K562 (cell line): Measurements from ENCODE around the gene CUL9. TPM values are rescaled to one million over a fixed set of nuclear protein-coding genes. Genes with fewer than 3 reads are reported as not detected.

Source experiments
- CHD4 ChIP-seq: fragments of 200-600 bp; sonication (generic); IDR thresholded peaks from 3 replicates; pipeline ENCODE4 v1.6.1; 2012; ENCODE audit warnings: low read depth, mild to moderate bottlenecking, mixed read lengths, low read length, inconsistent platforms; ENCODE audit not compliant: insufficient read depth, insufficient replicate concordance, poor library complexity, severe bottlenecking
- DACH1 ChIP-seq: fragments of 450-650 bp; IDR thresholded peaks from 2 replicates; pipeline ENCODE4 v1.6.1; 2018; ENCODE audit not compliant: partially characterized antibody
- E2F4 ChIP-seq: sonication (generic); formaldehyde crosslinking; IDR thresholded peaks from 2 replicates; pipeline ENCODE4 v1.8.0; 2022; ENCODE audit warnings: mild to moderate bottlenecking, low read depth, missing genetic modification reagents
- FOS ChIP-seq: IDR thresholded peaks from 3 replicates; pipeline ENCODE4 v1.6.1; 2011; ENCODE audit not compliant: insufficient read length; ENCODE audit errors: extremely low read depth
- ILF3 ChIP-seq: fragments of 450-650 bp; IDR thresholded peaks from 2 replicates; pipeline ENCODE4 v1.6.1; 2018; ENCODE audit warnings: antibody characterized with exemption, mild to moderate bottlenecking, moderate library complexity, borderline replicate concordance
- KAT7 ChIP-seq: sonication (generic); formaldehyde crosslinking; IDR thresholded peaks from 2 replicates; pipeline ENCODE4 v1.8.0; 2022; ENCODE audit warnings: missing genetic modification reagents, mild to moderate bottlenecking, borderline replicate concordance
- KDM4B ChIP-seq, 2 experiments: fragments of 450-650 bp in 1 of 2; sonication (generic) in 1 of 2; IDR thresholded peaks; 2 replicates each; pipeline ENCODE4 v1.6.1; 2016 to 2017; ENCODE audit warnings: borderline replicate concordance in 2 of 2, antibody characterized with exemption in 1 of 2, low read depth in 1 of 2, mild to moderate bottlenecking in 1 of 2
- MBD1 ChIP-seq: fragments of 250-450 bp; sonication (Bioruptor Pico); IDR thresholded peaks from 2 replicates; pipeline ENCODE4 v1.8.0; 2022; ENCODE audit warnings: inconsistent platforms
- MNT ChIP-seq, 2 experiments: fragments of 450-650 bp; conservative IDR thresholded peaks; 2 replicates each; pipeline ENCODE4 v1.6.1; 2017; ENCODE audit warnings: mild to moderate bottlenecking in 2 of 2, moderate library complexity in 2 of 2
- NCOA2 ChIP-seq, 2 experiments: fragments of 450-650 bp; IDR thresholded peaks; 2 replicates each; pipeline ENCODE4 v1.6.1; 2018; ENCODE audit warnings: mild to moderate bottlenecking in 2 of 2, moderate library complexity in 1 of 2; ENCODE audit not compliant: partially characterized antibody in 2 of 2
- NKRF ChIP-seq: fragments of 450-650 bp; IDR thresholded peaks from 2 replicates; pipeline ENCODE4 v1.6.1; 2016; ENCODE audit warnings: borderline replicate concordance
- RNF219 ChIP-seq: fragments of 250-450 bp; sonication (Bioruptor Pico); IDR thresholded peaks from 2 replicates; pipeline ENCODE4 v1.5.0; 2022; ENCODE audit warnings: mild to moderate bottlenecking
- SMARCA4 ChIP-seq: fragments of 450-650 bp; IDR thresholded peaks from 2 replicates; pipeline ENCODE4 v1.6.1; 2016
- TAF15 ChIP-seq: fragments of 200-400 bp; formaldehyde crosslinking; IDR thresholded peaks from 2 replicates; pipeline ENCODE4 v1.6.1; 2017; ENCODE audit warnings: mild to moderate bottlenecking, low read depth, low read length, moderate library complexity
- ZBTB7A ChIP-seq: IDR thresholded peaks from 2 replicates; pipeline ENCODE4 v1.6.1; 2011; ENCODE audit warnings: low read depth, mild to moderate bottlenecking, low read length, moderate library complexity, borderline replicate concordance; ENCODE audit not compliant: control insufficient read depth
- ZNF217 ChIP-seq: sonication (generic); formaldehyde crosslinking; IDR thresholded peaks from 2 replicates; pipeline ENCODE4 v1.8.0; 2022; ENCODE audit warnings: mild to moderate bottlenecking, missing genetic modification reagents
- ZNF311 ChIP-seq: fragments of 250-450 bp; sonication (Bioruptor Pico); IDR thresholded peaks from 2 replicates; pipeline ENCODE4 v1.4.0; 2020; ENCODE audit warnings: mild to moderate bottlenecking, moderate library complexity
- ZNF830 ChIP-seq: fragments of 250-450 bp; sonication (Bioruptor Pico); IDR thresholded peaks from 2 replicates; pipeline ENCODE4 v1.5.0; 2021; ENCODE audit warnings: mild to moderate bottlenecking
- polyA plus RNA-seq, 8 experiments: library from polyadenylated mRNA; depleted of rRNA in 4 of 8; stranded (reverse) in 5 of 8; unstranded in 3 of 8; fragments of >200 nt; fragmentation: Nextera tagmentation in 2 of 8; fragmentation: Illumina TruSeq in 1 of 8; extraction: Ambion mirVana in 2 of 8; extraction: Trizol in 1 of 8; gene quantifications; 2 replicates each; pipeline versions ENCODE4 v1.2.1 to v1.2.3, GENCODE V29; 2011 to 2014; ENCODE audit warnings: inconsistent platforms in 1 of 8, missing spikeins in 1 of 8
- total RNA-seq, 7 experiments: library from RNA; depleted of rRNA in 6 of 7; stranded (reverse); fragments of >200 nt in 6 of 7; fragmentation: Illumina TruSeq in 2 of 7; extraction: Trizol in 2 of 7; gene quantifications; 2 replicates each; pipeline versions ENCODE4 v1.2.1 to v1.2.3, GENCODE V29; 2011 to 2021; ENCODE audit warnings: low replicate concordance in 1 of 7

Gene CUL9
- total and polyA plus RNA-seq, 9 of the 15 experiments (the other 6 are each of a cell fraction or from before 2014, with no cell fraction given), result 0.50 to 20.7 (median 6.6) TPM

GRCh38 chr6:43246301-43247113 lies 64.5 kb downstream of the CUL9 start (continued):
- no peak for TF ChIP-seq CHD4
- TF ChIP-seq NKRF, result no peak
- no peak for TF ChIP-seq ZNF830
- TF ChIP-seq FOS, result no peak
- no peak for TF ChIP-seq NCOA2 (IDR thresholded peaks at IDR 0.05; ENCODE audit: partially characterized antibody in 2 of 2)
- no peak for TF ChIP-seq TAF15
- peak; percentile 73 to 77; a peak in 3 of 4 replicates for TF ChIP-seq MNT (conservative IDR thresholded peaks at IDR 0.05)
- no peak for TF ChIP-seq ZNF311 (CRISPR knock-in tag)
- TF ChIP-seq RNF219 (CRISPR knock-in tag), result no peak
- no peak for TF ChIP-seq ZNF217 (CRISPR knock-in tag)
- TF ChIP-seq ILF3, result no peak
- TF ChIP-seq E2F4 (CRISPR knock-in tag), result no peak
- TF ChIP-seq MBD1 (CRISPR knock-in tag), result no peak
- TF ChIP-seq ZBTB7A, result no peak
- TF ChIP-seq DACH1, result no peak
- TF ChIP-seq KAT7, result peak; percentile 78; the same call in 1 of the 2 replicates
- TF ChIP-seq KDM4B (IDR thresholded peaks at IDR 0.05; ENCODE audit: borderline replicate concordance in 2 of 2, low read depth in 1 of 2), result 0 out of 4 replicates have a peak, but pooled peaks of 1 of the 2 experiments have one; percentile 55
- TF ChIP-seq SMARCA4, result no peak
